DMS79 treated with DMSO at 0.1 percent for 48 hours (cell line): ENCODE results near the gene DPYSL5.

Experiments
- DNase-seq: peaks from one replicate; lab custom pipeline; 2025; lab: John Stamatoyannopoulos, UW

DPYSL5 gene

GRCh38 chr2:26932974-26933373 is 85.0 kb downstream of the DPYSL5 start:
- DNase-seq: no peak

GRCh38 chr2:26933431-26934334 is 85.8 kb downstream of the DPYSL5 start:
- DNase-seq: no peak

- no peak for DNase-seq
Observed at GRCh38 chr2:26934335-26934724, 86.4 kb downstream of the DPYSL5 start.

- DNase-seq: no peak
Observed at GRCh38 chr2:26934985-26935384, 87.1 kb downstream of the DPYSL5 start.

GRCh38 chr2:26936855-26937254 is 88.9 kb downstream of the DPYSL5 start:
- no peak for DNase-seq

- no peak for DNase-seq
Observed at GRCh38 chr2:26938399-26939118, 90.6 kb downstream of the DPYSL5 start.

GRCh38 chr2:26940001-26940400 is 92.1 kb downstream of the DPYSL5 start:
- no peak for DNase-seq

DNA sequence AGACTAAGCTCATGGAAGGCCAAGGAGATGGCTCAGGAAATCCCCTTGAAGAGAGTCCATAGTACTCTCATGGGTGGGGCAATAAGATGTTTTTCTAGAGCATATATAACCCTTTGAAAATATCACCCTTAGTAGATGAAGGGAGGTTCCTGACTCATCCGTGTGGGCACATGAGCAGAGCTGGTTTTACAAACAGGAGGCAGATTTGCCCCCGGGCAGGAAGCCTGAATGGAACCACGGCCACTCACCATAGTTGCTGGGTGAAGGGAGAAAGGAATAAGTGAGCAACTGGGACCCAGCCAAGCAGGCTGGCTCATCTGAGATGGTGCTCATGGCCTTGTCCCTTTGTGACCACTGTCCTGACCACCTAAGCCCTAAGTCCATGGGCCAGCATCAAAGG is 93.6 kb downstream of the DPYSL5 start:
- DNase-seq: no peak

GRCh38 chr2:26942543-26943295 is 94.8 kb downstream of the DPYSL5 start:
- peak; percentile 89 for DNase-seq

- no peak for DNase-seq
Observed at GRCh38 chr2:26945991-26946750, 98.2 kb downstream of the DPYSL5 start.

DNA sequence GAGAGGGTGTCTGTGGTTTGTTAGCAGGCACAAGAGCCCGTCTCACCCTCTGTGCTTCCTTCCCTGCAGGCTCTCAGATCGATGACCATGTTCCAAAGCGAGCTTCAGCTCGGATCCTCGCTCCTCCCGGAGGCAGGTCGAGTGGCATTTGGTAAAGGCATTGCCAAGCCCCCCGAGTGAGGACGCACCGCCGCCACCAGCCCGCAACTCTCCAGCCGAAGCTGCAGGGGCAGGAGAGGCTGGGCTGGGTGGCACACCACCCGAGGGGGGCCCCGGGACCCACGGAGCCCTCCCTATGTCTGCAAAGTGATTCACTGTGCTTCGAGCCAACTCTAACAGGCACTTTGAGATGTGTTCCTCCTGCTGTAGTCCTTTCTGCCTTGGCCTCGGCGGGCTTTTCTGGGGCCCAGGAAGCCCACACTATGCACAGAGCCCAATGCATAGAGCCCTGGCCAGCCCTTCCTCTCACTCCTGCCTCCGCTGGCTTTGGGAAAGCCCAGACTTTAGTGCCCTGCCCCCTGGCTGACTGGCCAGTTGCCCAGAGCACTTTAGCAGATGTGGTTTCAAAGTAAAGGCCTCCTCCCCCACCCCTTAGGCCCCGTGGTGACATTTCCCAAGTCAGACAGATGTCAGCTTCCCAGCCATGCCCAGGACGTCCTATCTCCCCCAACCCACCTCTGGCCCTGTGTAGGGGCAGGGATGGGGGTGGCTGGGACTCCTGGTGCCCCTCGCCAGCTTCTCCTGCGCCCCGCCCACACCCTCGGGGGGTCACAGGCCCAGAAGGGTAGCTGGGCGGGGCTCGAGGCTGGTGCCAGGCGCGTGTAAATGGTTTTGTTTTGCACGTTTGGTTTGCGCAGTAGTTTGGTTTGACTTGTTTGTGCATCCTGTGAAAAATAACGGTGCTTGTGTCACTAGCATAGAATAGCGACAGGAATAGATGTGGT is 99.2 kb downstream of the DPYSL5 start:
- peak; percentile 28 for DNase-seq

- DNase-seq: no peak
Observed at GRCh38 chr2:26948800-26949199, 100.9 kb downstream of the DPYSL5 start.

DNA sequence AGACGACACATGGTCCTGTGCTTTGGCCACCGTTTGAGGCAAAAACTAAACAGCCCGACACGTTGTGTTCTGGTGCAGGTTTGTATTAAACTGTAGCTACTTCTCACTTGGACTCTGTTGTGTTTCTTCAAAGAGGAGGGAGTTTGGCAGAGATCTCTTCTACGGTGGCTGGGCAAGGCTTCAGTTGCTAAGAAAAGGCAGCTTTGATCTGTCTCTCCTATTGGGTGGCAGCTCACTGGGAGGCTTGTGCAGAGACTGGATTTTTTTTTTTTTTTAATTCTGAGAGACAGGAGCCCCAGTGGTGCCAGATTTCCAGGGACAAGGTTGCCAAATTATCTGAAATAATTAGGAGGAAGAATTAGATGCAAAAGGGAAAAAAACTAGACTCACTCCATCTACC is 102.3 kb downstream of the DPYSL5 start:
- DNase-seq: no peak

DNA sequence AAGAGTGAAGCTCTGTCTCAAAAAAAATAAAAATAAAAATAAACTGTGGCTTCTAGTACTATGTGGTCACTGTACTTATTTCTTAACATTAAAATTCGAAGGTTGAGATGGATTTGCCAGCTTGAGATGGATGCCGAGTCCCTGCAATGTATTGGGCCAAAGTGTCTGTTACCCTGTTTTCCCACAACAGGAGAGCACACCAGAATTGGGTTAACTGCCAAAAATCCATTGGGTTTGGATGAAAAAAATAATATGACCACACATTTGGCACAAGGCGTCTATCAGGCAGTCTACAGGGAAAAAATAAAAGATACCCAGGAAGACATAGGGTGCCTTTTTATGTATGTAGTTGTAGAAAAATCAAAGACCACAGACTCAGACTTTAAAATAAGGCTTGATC is 103.3 kb downstream of the DPYSL5 start:
- no peak for DNase-seq

- no peak for DNase-seq
Observed at GRCh38 chr2:26952374-26952773, 104.4 kb downstream of the DPYSL5 start.

DNA sequence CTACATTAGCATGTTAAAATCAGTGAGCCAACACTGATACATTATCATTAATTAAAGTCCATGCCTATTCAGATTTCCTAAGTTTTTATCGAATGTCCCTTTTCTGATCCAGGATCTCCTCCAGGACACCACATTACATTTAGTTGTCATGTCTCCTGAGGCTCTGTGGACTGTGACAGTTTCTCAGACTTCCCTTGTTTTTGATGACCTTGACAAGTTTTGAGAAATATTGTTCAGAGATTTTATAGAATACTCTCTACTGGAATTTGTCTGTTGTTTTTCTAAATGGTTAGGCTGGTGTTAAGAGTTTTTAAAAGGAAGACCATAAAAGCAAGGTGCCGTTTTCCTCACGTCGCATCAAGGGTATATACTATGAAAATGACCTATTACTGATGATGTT is 106.2 kb downstream of the DPYSL5 start:
- DNase-seq: no peak

- DNase-seq: no peak
Observed at GRCh38 chr2:26957041-26957440, 109.1 kb downstream of the DPYSL5 start.

- no peak for DNase-seq
Observed at GRCh38 chr2:26957534-26957933, 109.6 kb downstream of the DPYSL5 start.

GRCh38 chr2:26959331-26959730 is 111.4 kb downstream of the DPYSL5 start:
- DNase-seq: no peak

DNA sequence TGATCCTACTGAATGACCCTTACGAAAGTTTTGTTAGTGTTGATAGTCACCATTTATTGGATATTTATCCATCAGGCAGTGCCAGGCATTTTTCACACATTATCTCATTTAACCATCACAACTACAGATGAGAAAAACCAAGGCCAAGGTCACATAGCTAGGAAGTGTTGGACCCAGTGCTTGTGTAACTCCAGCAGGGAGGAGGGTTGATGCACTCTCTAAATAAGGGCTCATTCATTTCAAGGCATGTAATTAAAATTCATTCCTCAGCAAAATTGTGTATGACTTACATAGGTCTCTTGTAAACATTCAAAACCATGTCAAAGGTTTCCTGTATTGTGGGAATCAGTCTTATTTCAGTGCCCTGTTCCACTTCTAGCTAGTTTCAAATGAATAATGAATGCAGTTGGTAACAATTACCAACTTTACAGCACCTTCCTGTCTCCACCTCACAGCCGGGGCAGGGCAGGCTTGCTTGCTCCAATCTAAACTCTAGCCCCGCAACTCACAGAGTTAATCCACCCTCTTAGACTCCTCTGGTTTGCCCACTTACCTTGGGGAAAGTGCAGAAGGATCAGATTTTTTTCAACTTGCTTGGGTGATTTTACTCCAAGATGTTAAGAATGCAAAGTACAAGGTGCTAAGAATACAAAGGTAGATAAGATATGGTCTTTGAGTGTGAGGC is 116.7 kb downstream of the DPYSL5 start:
- DNase-seq: no peak
